Ovary (tissue), 3 donors: ENCODE results near the gene SGTA.

Experiments used
- CTCF ChIP-seq, 3 donors: fragments of 450-650 bp in 2 of 3; fragments of 200-600 bp in 1 of 3; IDR thresholded peaks; one replicate each; pipeline versions ENCODE4 v1.5.1 to v1.8.0; 2016 to 2022; ENCODE audit warnings: antibody characterized with exemption in 3 of 3, mild to moderate bottlenecking in 1 of 3
- EP300 ChIP-seq: sonication (generic); formaldehyde crosslinking; IDR thresholded peaks from one replicate; pipeline ENCODE4 v1.6.1; 2017; ENCODE audit warnings: antibody characterized with exemption
- POLR2A ChIP-seq: fragments of 450-650 bp; IDR thresholded peaks from one replicate; pipeline ENCODE4 v1.6.1; 2017; ENCODE audit warnings: antibody characterized with exemption, mild to moderate bottlenecking, moderate library complexity
- donor health status: DM: no; HTN: no; CAD: no.

- TF ChIP-seq POLR2A: no peak
- no peak for TF ChIP-seq EP300
- no peak for TF ChIP-seq CTCF (IDR thresholded peaks at IDR 0.05)
These were observed 17.4 kb upstream of the SGTA start for GRCh38 chr19:2800506-2800905.
